ENCODE data around the gene YY1.

The YY1 gene

DNA sequence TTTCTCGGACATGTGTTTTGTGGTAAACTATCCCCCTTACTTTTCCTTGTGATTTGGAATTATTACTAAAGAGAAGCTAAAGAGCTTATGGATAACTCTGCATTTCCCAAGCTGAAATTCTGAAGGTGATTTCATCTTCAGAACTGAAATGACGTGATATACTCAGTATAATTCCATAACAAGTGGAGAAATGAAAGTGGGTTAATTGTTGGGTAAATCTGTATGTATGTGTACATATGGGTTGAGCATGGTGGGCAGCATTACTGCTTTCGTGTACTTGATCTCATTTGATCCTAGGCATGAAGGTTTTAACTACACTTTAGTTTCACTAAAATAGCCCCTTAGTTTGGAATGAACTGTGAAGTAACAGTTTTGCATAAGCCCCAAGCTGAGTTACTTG, 4.1 kb downstream of the YY1 start:
- TF ChIP-seq EZH2 (IDR thresholded peaks at IDR 0.05; ENCODE audit: borderline replicate concordance, low read length) (no peak), CTCF (IDR thresholded peaks at IDR 0.05; ENCODE audit: low read length) (no peak)
- H3F3A ChIP-seq (ENCODE audit: insufficient read depth, low read length), result no peaks in the 10 kb centered on the region
- H3K27me3 ChIP-seq (ENCODE audit: insufficient read depth, low read length), result no peaks in the 10 kb centered on the region
- no peaks in the 10 kb centered on the region for H3K9me2 ChIP-seq (ENCODE audit: low read depth, low read length)
- H3K79me2 ChIP-seq (ENCODE audit: insufficient read depth, low read length), result peaks cover 81% of the 10 kb centered on the region
- no peak overlapping the region for H2AFZ ChIP-seq (ENCODE audit: low read length)
- H3K36me3 ChIP-seq (ENCODE audit: insufficient read depth, low read length), result peaks cover 52% of the 10 kb centered on the region
- H4K20me1 ChIP-seq (ENCODE audit: insufficient read depth, low read length), result peaks cover 9% of the 10 kb centered on the region; the same call in 1 of the 2 replicates
- H3K4me2 ChIP-seq (ENCODE audit: low read length), result peak overlapping the region; percentile 68
- peak overlapping the region; percentile 49 for H3K27ac ChIP-seq (ENCODE audit: low read depth, low read length, poor library complexity, severe bottlenecking)
- H3K9me3 ChIP-seq (ENCODE audit: low read length), result no peaks in the 10 kb centered on the region
- H3K9ac ChIP-seq (ENCODE audit: low read length), result peak overlapping the region; percentile 36; the same call in 1 of the 2 replicates
- H3K4me3 ChIP-seq (ENCODE audit: low read depth, low read length, poor library complexity, severe bottlenecking), result peak overlapping the region; percentile 81
- peaks cover 67% of the 10 kb centered on the region for H3K4me1 ChIP-seq (ENCODE audit: insufficient read depth, low read length, severe bottlenecking)

GRCh38 chr14:100246809-100247428, 8.0 kb downstream of the YY1 start:
- Histone ChIP-seq H3K36me3 (ENCODE audit: insufficient read depth, low read length) (peaks cover 34% of the 10 kb centered on the region), H3K4me2 (ENCODE audit: low read length) (peak overlapping the region; percentile 55), H3K27me3 (ENCODE audit: insufficient read depth, low read length) (no peaks in the 10 kb centered on the region), H3K4me1 (ENCODE audit: insufficient read depth, low read length, severe bottlenecking) (peaks cover 53% of the 10 kb centered on the region), H2AFZ (ENCODE audit: low read length) (no peak overlapping the region), H3K4me3 (ENCODE audit: low read depth, low read length, poor library complexity, severe bottlenecking) (no peak overlapping the region), H3K79me2 (ENCODE audit: insufficient read depth, low read length) (peaks cover 99% of the 10 kb centered on the region), H3F3A (ENCODE audit: insufficient read depth, low read length) (no peaks in the 10 kb centered on the region), H3K9me3 (ENCODE audit: low read length) (no peaks in the 10 kb centered on the region), H3K9ac (ENCODE audit: low read length) (peak overlapping the region; percentile 10), H3K9me2 (ENCODE audit: low read depth, low read length) (no peaks in the 10 kb centered on the region), H3K27ac (ENCODE audit: low read depth, low read length, poor library complexity, severe bottlenecking) (peak overlapping the region; percentile 78), H4K20me1 (ENCODE audit: insufficient read depth, low read length) (peaks cover 9% of the 10 kb centered on the region; the same call in 1 of the 2 replicates)
- TF ChIP-seq EZH2 (IDR thresholded peaks at IDR 0.05; ENCODE audit: borderline replicate concordance, low read length), result no peak
- peak; percentile 49 for TF ChIP-seq CTCF (IDR thresholded peaks at IDR 0.05; ENCODE audit: low read length)

DNA sequence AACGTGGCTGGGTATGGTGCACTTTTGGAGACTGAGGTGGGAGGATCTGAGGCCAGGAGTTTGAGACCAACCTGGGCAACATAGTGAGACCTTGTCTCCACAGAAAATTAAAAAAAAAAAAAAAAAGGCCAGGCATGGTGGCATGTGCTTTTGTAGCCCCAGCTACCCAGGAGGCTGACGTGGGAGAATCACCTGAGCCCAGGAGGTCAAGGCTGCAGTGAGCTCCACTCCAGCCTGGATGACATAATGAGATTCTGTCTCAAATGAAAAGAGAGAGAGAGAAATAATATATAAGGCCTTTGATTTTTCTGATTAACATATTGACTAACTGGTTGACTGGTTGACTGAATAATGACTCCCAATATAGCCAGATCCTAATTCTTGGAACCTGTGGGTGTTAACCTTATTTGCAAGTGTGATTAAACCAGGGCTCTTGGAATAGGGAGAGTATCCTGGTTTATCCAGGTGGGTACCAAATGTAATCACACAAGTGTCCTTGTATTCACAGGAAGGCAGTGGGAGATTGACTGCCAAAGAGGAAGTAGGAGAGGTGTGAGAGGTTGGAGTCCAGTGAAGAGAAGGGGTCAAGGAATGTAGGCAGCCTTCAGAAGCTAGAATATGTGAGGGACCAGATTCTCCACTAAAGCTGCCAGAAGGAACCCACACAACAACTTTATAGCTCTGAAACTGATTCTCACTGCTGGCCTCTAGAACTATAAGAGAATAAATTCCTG, 12.0 kb downstream of the YY1 start:
- H3K9me3 ChIP-seq (ENCODE audit: low read length), result no peaks in the 10 kb centered on the region
- H2AFZ ChIP-seq (ENCODE audit: low read length), result no peak overlapping the region
- no peaks in the 10 kb centered on the region for H3K27me3 ChIP-seq (ENCODE audit: insufficient read depth, low read length)
- H3K4me2 ChIP-seq (ENCODE audit: low read length), result no peak overlapping the region
- H3K4me3 ChIP-seq (ENCODE audit: low read depth, low read length, poor library complexity, severe bottlenecking), result no peak overlapping the region
- H3F3A ChIP-seq (ENCODE audit: insufficient read depth, low read length), result no peaks in the 10 kb centered on the region
- H3K79me2 ChIP-seq (ENCODE audit: insufficient read depth, low read length), result peaks cover 97% of the 10 kb centered on the region
- 0 out of 2 replicates have a peak, but pooled peaks cover 3% of the 10 kb centered on the region for H4K20me1 ChIP-seq (ENCODE audit: insufficient read depth, low read length)
- TF ChIP-seq EZH2 (IDR thresholded peaks at IDR 0.05; ENCODE audit: borderline replicate concordance, low read length), result no peak
- no peak for TF ChIP-seq CTCF (IDR thresholded peaks at IDR 0.05; ENCODE audit: low read length)
- no peaks in the 10 kb centered on the region for H3K9me2 ChIP-seq (ENCODE audit: low read depth, low read length)
- peaks cover 24% of the 10 kb centered on the region for H3K4me1 ChIP-seq (ENCODE audit: insufficient read depth, low read length, severe bottlenecking)
- H3K9ac ChIP-seq (ENCODE audit: low read length), result no peak overlapping the region
- H3K27ac ChIP-seq (ENCODE audit: low read depth, low read length, poor library complexity, severe bottlenecking), result no peak overlapping the region
- H3K36me3 ChIP-seq (ENCODE audit: insufficient read depth, low read length), result peaks cover 19% of the 10 kb centered on the region; the same call in 1 of the 2 replicates
